ENCODE results near the gene WFDC2.
A peak's percentile ranks its signal among the peaks of the same experiment; 100 is the strongest.

Gene WFDC2

GRCh38 chr20:45452772-45453691 is 16.5 kb upstream of the WFDC2 start:
- H3K4me3 ChIP-seq (ENCODE audit: low read length), result no peak overlapping the region

GRCh38 chr20:45456632-45457031 is 12.9 kb upstream of the WFDC2 start:
- Histone ChIP-seq H3K9me3 (replicated peaks; ENCODE audit: low read length) (no peaks in the 10 kb centered on the region), H3K4me1 (ENCODE audit: control insufficient read depth, insufficient read depth, low read length) (no peaks in the 10 kb centered on the region), H3K9ac (ENCODE audit: low read depth, low read length) (no peak overlapping the region), H3K4me2 (ENCODE audit: low read length) (no peak overlapping the region), H3K4me3 (ENCODE audit: low read length) (no peak overlapping the region), H3K36me3 (ENCODE audit: insufficient read depth, low read length) (no peaks in the 10 kb centered on the region), H3K27me3 (ENCODE audit: control insufficient read depth, insufficient read depth, low read length) (peaks cover 57% of the 10 kb centered on the region)

More at GRCh38 chr20:45452772-45453691, 16.5 kb upstream of the WFDC2 start:
- Histone ChIP-seq H3K27me3 (ENCODE audit: control insufficient read depth, insufficient read depth, low read length) (peaks cover 30% of the 10 kb centered on the region), H3K9me3 (replicated peaks; ENCODE audit: low read length) (no peaks in the 10 kb centered on the region), H3K36me3 (ENCODE audit: insufficient read depth, low read length) (no peaks in the 10 kb centered on the region), H3K4me2 (ENCODE audit: low read length) (no peak overlapping the region), H3K9ac (ENCODE audit: low read depth, low read length) (no peak overlapping the region), H3K4me1 (ENCODE audit: control insufficient read depth, insufficient read depth, low read length) (no peaks in the 10 kb centered on the region)

GRCh38 chr20:45459606-45460005 is 9.9 kb upstream of the WFDC2 start:
- Histone ChIP-seq H3K9me3 (replicated peaks; ENCODE audit: low read length) (no peaks in the 10 kb centered on the region), H3K36me3 (ENCODE audit: insufficient read depth, low read length) (no peaks in the 10 kb centered on the region), H3K27me3 (ENCODE audit: control insufficient read depth, insufficient read depth, low read length) (peaks cover 76% of the 10 kb centered on the region), H3K4me2 (ENCODE audit: low read length) (no peak overlapping the region), H3K4me1 (ENCODE audit: control insufficient read depth, insufficient read depth, low read length) (no peaks in the 10 kb centered on the region), H3K4me3 (ENCODE audit: low read length) (no peak overlapping the region), H3K9ac (ENCODE audit: low read depth, low read length) (no peak overlapping the region)

GRCh38 chr20:45461225-45461624 is 8.3 kb upstream of the WFDC2 start:
- Histone ChIP-seq H3K4me3 (ENCODE audit: low read length) (no peak overlapping the region), H3K36me3 (ENCODE audit: insufficient read depth, low read length) (no peaks in the 10 kb centered on the region), H3K9ac (ENCODE audit: low read depth, low read length) (no peak overlapping the region), H3K4me2 (ENCODE audit: low read length) (no peak overlapping the region), H3K4me1 (ENCODE audit: control insufficient read depth, insufficient read depth, low read length) (no peaks in the 10 kb centered on the region), H3K27me3 (ENCODE audit: control insufficient read depth, insufficient read depth, low read length) (peaks cover 91% of the 10 kb centered on the region), H3K9me3 (replicated peaks; ENCODE audit: low read length) (no peaks in the 10 kb centered on the region)

GRCh38 chr20:45462711-45463509 is 6.6 kb upstream of the WFDC2 start:
- Histone ChIP-seq H3K4me3 (ENCODE audit: low read length) (no peak overlapping the region), H3K4me2 (ENCODE audit: low read length) (no peak overlapping the region), H3K36me3 (ENCODE audit: insufficient read depth, low read length) (no peaks in the 10 kb centered on the region), H3K4me1 (ENCODE audit: control insufficient read depth, insufficient read depth, low read length) (no peaks in the 10 kb centered on the region), H3K27me3 (ENCODE audit: control insufficient read depth, insufficient read depth, low read length) (peaks cover 89% of the 10 kb centered on the region), H3K9ac (ENCODE audit: low read depth, low read length) (no peak overlapping the region), H3K9me3 (replicated peaks; ENCODE audit: low read length) (no peaks in the 10 kb centered on the region)

- no peaks in the 10 kb centered on the region for H3K9me3 ChIP-seq (replicated peaks; ENCODE audit: low read length)
- no peaks in the 10 kb centered on the region for H3K36me3 ChIP-seq (ENCODE audit: insufficient read depth, low read length)
- H3K4me3 ChIP-seq (ENCODE audit: low read length), result no peak overlapping the region
- H3K27me3 ChIP-seq (ENCODE audit: control insufficient read depth, insufficient read depth, low read length), result peaks cover 91% of the 10 kb centered on the region
- H3K4me1 ChIP-seq (ENCODE audit: control insufficient read depth, insufficient read depth, low read length), result no peaks in the 10 kb centered on the region
- no peak overlapping the region for H3K9ac ChIP-seq (ENCODE audit: low read depth, low read length)
- no peak overlapping the region for H3K4me2 ChIP-seq (ENCODE audit: low read length)
Measured at GRCh38 chr20:45463709-45464108, 5.8 kb upstream of the WFDC2 start.

GRCh38 chr20:45465491-45466266 is 3.9 kb upstream of the WFDC2 start:
- peaks cover 92% of the 10 kb centered on the region for H3K27me3 ChIP-seq (ENCODE audit: control insufficient read depth, insufficient read depth, low read length)
- no peaks in the 10 kb centered on the region for H3K4me1 ChIP-seq (ENCODE audit: control insufficient read depth, insufficient read depth, low read length)
- no peak overlapping the region for H3K9ac ChIP-seq (ENCODE audit: low read depth, low read length)
- no peaks in the 10 kb centered on the region for H3K9me3 ChIP-seq (replicated peaks; ENCODE audit: low read length)
- no peak overlapping the region for H3K4me2 ChIP-seq (ENCODE audit: low read length)
- no peak overlapping the region for H3K4me3 ChIP-seq (ENCODE audit: low read length)
- H3K36me3 ChIP-seq (ENCODE audit: insufficient read depth, low read length), result no peaks in the 10 kb centered on the region

GRCh38 chr20:45467172-45467571 is 2.4 kb upstream of the WFDC2 start:
- H3K4me2 ChIP-seq (ENCODE audit: low read length), result no peak overlapping the region
- no peaks in the 10 kb centered on the region for H3K9me3 ChIP-seq (replicated peaks; ENCODE audit: low read length)
- peaks cover 93% of the 10 kb centered on the region for H3K27me3 ChIP-seq (ENCODE audit: control insufficient read depth, insufficient read depth, low read length)
- H3K36me3 ChIP-seq (ENCODE audit: insufficient read depth, low read length), result no peaks in the 10 kb centered on the region
- H3K4me1 ChIP-seq (ENCODE audit: control insufficient read depth, insufficient read depth, low read length), result no peaks in the 10 kb centered on the region
- H3K4me3 ChIP-seq (ENCODE audit: low read length), result no peak overlapping the region
- H3K9ac ChIP-seq (ENCODE audit: low read depth, low read length), result no peak overlapping the region

- H3K4me1 ChIP-seq (ENCODE audit: control insufficient read depth, insufficient read depth, low read length), result no peaks in the 10 kb centered on the region
- H3K4me3 ChIP-seq (ENCODE audit: low read length), result no peak overlapping the region
- no peaks in the 10 kb centered on the region for H3K36me3 ChIP-seq (ENCODE audit: insufficient read depth, low read length)
- H3K9ac ChIP-seq (ENCODE audit: low read depth, low read length), result no peak overlapping the region
- no peak overlapping the region for H3K4me2 ChIP-seq (ENCODE audit: low read length)
- peaks cover 86% of the 10 kb centered on the region for H3K27me3 ChIP-seq (ENCODE audit: control insufficient read depth, insufficient read depth, low read length)
- H3K9me3 ChIP-seq (replicated peaks; ENCODE audit: low read length), result no peaks in the 10 kb centered on the region
Measured at GRCh38 chr20:45467861-45468260, 1.7 kb upstream of the WFDC2 start.

GRCh38 chr20:45470262-45470931 is 844 bp downstream of the WFDC2 start:
- Histone ChIP-seq H3K4me2 (ENCODE audit: low read length) (peak overlapping the region; percentile 74), H3K9me3 (replicated peaks; ENCODE audit: low read length) (no peaks in the 10 kb centered on the region), H3K9ac (ENCODE audit: low read depth, low read length) (no peak overlapping the region), H3K36me3 (ENCODE audit: insufficient read depth, low read length) (no peaks in the 10 kb centered on the region), H3K4me1 (ENCODE audit: control insufficient read depth, insufficient read depth, low read length) (no peaks in the 10 kb centered on the region), H3K27me3 (ENCODE audit: control insufficient read depth, insufficient read depth, low read length) (peaks cover 66% of the 10 kb centered on the region), H3K4me3 (ENCODE audit: low read length) (peak overlapping the region; percentile 42)

GRCh38 chr20:45470937-45471336 is 1.4 kb downstream of the WFDC2 start:
- Histone ChIP-seq H3K9ac (ENCODE audit: low read depth, low read length) (no peak overlapping the region), H3K4me1 (ENCODE audit: control insufficient read depth, insufficient read depth, low read length) (no peaks in the 10 kb centered on the region), H3K36me3 (ENCODE audit: insufficient read depth, low read length) (no peaks in the 10 kb centered on the region), H3K9me3 (replicated peaks; ENCODE audit: low read length) (no peaks in the 10 kb centered on the region), H3K4me3 (ENCODE audit: low read length) (peak overlapping the region; percentile 42), H3K27me3 (ENCODE audit: control insufficient read depth, insufficient read depth, low read length) (peaks cover 61% of the 10 kb centered on the region), H3K4me2 (ENCODE audit: low read length) (peak overlapping the region; percentile 74)

All from skeletal muscle satellite cell (primary cell).